Thyroid gland (tissue), 4 donors: ENCODE measurements around the gene IGLON5.

Source experiments
- POLR2A ChIP-seq, 2 donors: fragments of 450-650 bp; IDR thresholded peaks; one replicate each; pipeline ENCODE4 v1.6.1; 2017; ENCODE audit warnings: antibody characterized with exemption in 2 of 2, mild to moderate bottlenecking in 2 of 2, moderate library complexity in 1 of 2
- TF ChIP-seq, protein P1 (sequence below), 6 experiments: fragments of 200-600 bp in 3 of 6; fragments of 450-650 bp in 3 of 6; sonication (generic) in 3 of 6; IDR thresholded peaks; one replicate each; pipeline ENCODE4 v1.5.1; 2016 to 2019; ENCODE audit warnings: antibody characterized with exemption in 6 of 6, mild to moderate bottlenecking in 2 of 6, inconsistent platforms in 1 of 6, moderate library complexity in 1 of 6

GRCh38 chr19:51333836-51334460, 22.5 kb downstream of the IGLON5 start:
- TF ChIP-seq POLR2A (IDR thresholded peaks at IDR 0.05), result no peak
- TF ChIP-seq, protein P1, sequence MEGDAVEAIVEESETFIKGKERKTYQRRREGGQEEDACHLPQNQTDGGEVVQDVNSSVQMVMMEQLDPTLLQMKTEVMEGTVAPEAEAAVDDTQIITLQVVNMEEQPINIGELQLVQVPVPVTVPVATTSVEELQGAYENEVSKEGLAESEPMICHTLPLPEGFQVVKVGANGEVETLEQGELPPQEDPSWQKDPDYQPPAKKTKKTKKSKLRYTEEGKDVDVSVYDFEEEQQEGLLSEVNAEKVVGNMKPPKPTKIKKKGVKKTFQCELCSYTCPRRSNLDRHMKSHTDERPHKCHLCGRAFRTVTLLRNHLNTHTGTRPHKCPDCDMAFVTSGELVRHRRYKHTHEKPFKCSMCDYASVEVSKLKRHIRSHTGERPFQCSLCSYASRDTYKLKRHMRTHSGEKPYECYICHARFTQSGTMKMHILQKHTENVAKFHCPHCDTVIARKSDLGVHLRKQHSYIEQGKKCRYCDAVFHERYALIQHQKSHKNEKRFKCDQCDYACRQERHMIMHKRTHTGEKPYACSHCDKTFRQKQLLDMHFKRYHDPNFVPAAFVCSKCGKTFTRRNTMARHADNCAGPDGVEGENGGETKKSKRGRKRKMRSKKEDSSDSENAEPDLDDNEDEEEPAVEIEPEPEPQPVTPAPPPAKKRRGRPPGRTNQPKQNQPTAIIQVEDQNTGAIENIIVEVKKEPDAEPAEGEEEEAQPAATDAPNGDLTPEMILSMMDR (IDR thresholded peaks at IDR 0.05), result no peak
